22Rv1 (cell line): ENCODE measurements around the gene EFCC1.

Source experiments
- ZFX ChIP-seq: fragments of 450-650 bp; IDR thresholded peaks from 2 replicates; pipeline ENCODE4 v1.6.1; 2017; ENCODE audit warnings: antibody characterized with exemption, borderline replicate concordance
- TF ChIP-seq, protein P1 (sequence below): fragments of 450-650 bp; IDR thresholded peaks from 2 replicates; pipeline ENCODE4 v1.5.1; 2017; ENCODE audit warnings: mild to moderate bottlenecking

DNA sequence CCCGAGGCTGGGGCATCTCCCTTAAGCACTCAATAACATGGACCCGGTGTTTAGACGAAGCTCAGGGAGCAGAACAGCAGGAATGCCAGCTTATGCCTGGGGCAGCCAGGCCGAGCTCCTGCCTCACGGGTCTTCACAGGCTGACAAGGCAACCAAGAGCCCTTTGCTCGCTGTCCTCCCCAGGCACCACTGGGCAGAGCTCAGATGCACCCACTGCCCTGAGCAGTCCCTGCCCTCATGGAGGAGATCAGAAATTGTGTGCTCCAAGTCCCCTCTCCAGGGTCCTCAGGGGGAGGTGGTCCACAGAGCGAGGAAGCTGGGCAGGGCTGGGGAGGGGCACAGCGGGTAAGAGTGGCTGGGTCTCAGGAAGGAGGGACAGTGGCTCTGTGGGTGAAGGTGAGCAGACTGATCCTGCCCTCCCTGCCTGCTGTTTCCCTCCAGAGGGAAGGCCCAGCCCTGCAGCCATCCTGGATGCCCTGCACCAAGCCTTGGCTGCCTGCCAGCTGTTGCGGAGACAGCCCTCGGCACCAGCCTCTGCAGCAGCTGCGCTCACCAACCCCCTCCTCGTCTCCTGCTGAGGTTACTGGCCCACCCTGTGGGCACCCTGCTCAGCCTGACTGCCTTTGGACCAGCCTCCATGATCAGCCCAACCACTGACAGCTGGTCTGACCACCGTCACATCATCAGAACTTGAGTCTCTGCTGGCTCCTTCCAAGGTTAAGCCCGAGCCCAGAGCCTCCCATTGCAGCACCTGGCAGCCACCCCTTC is 38.4 kb downstream of the EFCC1 start:
- TF ChIP-seq, protein P1, sequence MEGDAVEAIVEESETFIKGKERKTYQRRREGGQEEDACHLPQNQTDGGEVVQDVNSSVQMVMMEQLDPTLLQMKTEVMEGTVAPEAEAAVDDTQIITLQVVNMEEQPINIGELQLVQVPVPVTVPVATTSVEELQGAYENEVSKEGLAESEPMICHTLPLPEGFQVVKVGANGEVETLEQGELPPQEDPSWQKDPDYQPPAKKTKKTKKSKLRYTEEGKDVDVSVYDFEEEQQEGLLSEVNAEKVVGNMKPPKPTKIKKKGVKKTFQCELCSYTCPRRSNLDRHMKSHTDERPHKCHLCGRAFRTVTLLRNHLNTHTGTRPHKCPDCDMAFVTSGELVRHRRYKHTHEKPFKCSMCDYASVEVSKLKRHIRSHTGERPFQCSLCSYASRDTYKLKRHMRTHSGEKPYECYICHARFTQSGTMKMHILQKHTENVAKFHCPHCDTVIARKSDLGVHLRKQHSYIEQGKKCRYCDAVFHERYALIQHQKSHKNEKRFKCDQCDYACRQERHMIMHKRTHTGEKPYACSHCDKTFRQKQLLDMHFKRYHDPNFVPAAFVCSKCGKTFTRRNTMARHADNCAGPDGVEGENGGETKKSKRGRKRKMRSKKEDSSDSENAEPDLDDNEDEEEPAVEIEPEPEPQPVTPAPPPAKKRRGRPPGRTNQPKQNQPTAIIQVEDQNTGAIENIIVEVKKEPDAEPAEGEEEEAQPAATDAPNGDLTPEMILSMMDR = no peak
- TF ChIP-seq ZFX = no peak
